Kidney (tissue), 14 donors: ENCODE measurements around the gene CYBA. TPM values are rescaled to one million over a fixed set of nuclear protein-coding genes. Genes with fewer than 3 reads are reported as not detected.

Experiments
- DNase-seq, 5 donors: peaks; one replicate each; pipeline ENCODE4 v3.0.0-alpha.2; 2013 to 2020
- FAIRE-seq: peaks from 2 replicates; lab custom pipeline; 2012; peaks lifted over from hg19 to GRCh38; lab: Jason Lieb, UNC
- H3K27ac ChIP-seq, 2 donors: one replicate each; pipeline ENCODE4 v1.7.0; 2013; ENCODE audit warnings: low read depth in 2 of 2, low read length in 2 of 2, inconsistent platforms in 1 of 2
- H3K27me3 ChIP-seq: one replicate; pipeline ENCODE4 v1.7.1; 2013; ENCODE audit warnings: low read length, inconsistent platforms; ENCODE audit not compliant: control insufficient read depth, insufficient read depth
- H3K36me3 ChIP-seq, 3 donors: one replicate each; pipeline versions ENCODE4 v1.7.0 to v1.7.1; 2013; ENCODE audit warnings: low read length in 3 of 3, control low read depth in 1 of 3, inconsistent platforms in 1 of 3; ENCODE audit not compliant: insufficient read depth in 3 of 3, control insufficient read depth in 2 of 3
- H3K4me1 ChIP-seq, 3 donors: one replicate each; pipeline versions ENCODE4 v1.7.0 to v1.7.1; 2013; ENCODE audit warnings: low read length in 3 of 3, inconsistent platforms in 1 of 3, low read depth in 1 of 3; ENCODE audit not compliant: control insufficient read depth in 2 of 3, insufficient read depth in 2 of 3
- H3K4me3 ChIP-seq, 3 donors: one replicate each; pipeline versions ENCODE4 v1.7.0 to v1.8.1; 2013; ENCODE audit warnings: low read length in 3 of 3, control low read depth in 1 of 3, inconsistent platforms in 1 of 3
- H3K9ac ChIP-seq, 3 donors: one replicate each; pipeline versions ENCODE4 v1.7.0 to v1.7.1; 2013; ENCODE audit warnings: low read length in 3 of 3, control low read depth in 1 of 3, inconsistent platforms in 1 of 3
- H3K9me3 ChIP-seq, 3 donors: one replicate each; pipeline versions ENCODE4 v1.7.0 to v1.7.1; 2013; ENCODE audit warnings: low read length in 3 of 3, control low read depth in 1 of 3, inconsistent platforms in 1 of 3; ENCODE audit not compliant: control insufficient read depth in 2 of 3, insufficient read depth in 1 of 3
- intact Hi-C: fragments of 100-400 bp; cut with DNase I; formaldehyde crosslinking; loops from one replicate; pipeline ENCODE4 v1.11.1; 2022
- polyA plus RNA-seq: library from polyadenylated mRNA; stranded (reverse); fragments of 350-450 nt; fragmentation: Illumina TruSeq; extraction: RNeasy Lipid Tissue Mini Kit (QIAGEN cat#74804); gene quantifications from one replicate; pipeline ENCODE4 v1.2.3, GENCODE V29; 2014; ENCODE audit warnings: low read depth, low replicate concordance; ENCODE audit not compliant: insufficient read depth
- total RNA-seq: library from RNA; stranded (reverse); fragmentation: NEBNext Ultra II Directional; extraction: Animal tissue kit (Norgen Biotek cat#: 25700); gene quantifications from one replicate; pipeline ENCODE4 v1.2.1, GENCODE V29; 2021
- TF ChIP-seq, protein P1 (sequence below): IDR thresholded peaks from 3 replicates; pipeline ENCODE4 v1.5.1; 2012; ENCODE audit warnings: mild to moderate bottlenecking, moderate library complexity, borderline replicate concordance; ENCODE audit not compliant: insufficient read depth; ENCODE audit errors: extremely low read depth
- donor health status: control.
- donor health status: control.
- donor health status: control.
- donor health status: control.
- donor health status: control.
- donor health status: DM: yes; HTN: yes; CAD: no.
- donor health status: Normal renal cell carcinoma (clear cell type).

Gene CYBA
- total and polyA plus RNA-seq, 2 donors from 2014 or later: 263 to 395 TPM

DNA sequence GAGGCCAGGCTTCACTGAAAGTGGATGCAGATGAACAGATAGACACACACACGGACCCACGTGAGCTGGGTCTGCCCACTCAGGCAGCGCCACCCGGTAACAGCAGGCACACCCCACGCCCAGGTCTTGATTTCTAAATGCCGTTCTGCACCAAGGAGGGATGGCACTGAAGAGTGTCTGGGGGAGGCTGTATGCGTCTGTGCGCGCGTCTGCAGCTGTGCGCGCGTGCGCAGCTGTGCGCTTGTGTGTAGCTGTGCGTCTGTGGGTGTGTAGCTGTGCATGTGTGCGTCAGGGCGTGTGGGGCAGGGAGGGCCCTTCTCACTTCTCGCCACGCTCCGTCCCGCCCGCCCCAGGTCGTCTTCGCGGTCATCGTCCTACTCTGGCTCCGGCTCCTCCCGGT, 28.0 kb downstream of the CYBA start:
- Histone ChIP-seq H3K4me1 (no peaks in the 10 kb centered on the region), H3K36me3 (peaks cover 0 to 40% (median 15%) of the 10 kb centered on the region in 3 donors), H3K27ac (no peak overlapping the region), H3K9me3 (no peaks in the 10 kb centered on the region), H3K9ac (no peak overlapping the region), H3K27me3 (no peaks in the 10 kb centered on the region), H3K4me3 (no peak overlapping the region)
- intact Hi-C loops: no loop called here
- DNase-seq: no peak
- TF ChIP-seq, protein P1, sequence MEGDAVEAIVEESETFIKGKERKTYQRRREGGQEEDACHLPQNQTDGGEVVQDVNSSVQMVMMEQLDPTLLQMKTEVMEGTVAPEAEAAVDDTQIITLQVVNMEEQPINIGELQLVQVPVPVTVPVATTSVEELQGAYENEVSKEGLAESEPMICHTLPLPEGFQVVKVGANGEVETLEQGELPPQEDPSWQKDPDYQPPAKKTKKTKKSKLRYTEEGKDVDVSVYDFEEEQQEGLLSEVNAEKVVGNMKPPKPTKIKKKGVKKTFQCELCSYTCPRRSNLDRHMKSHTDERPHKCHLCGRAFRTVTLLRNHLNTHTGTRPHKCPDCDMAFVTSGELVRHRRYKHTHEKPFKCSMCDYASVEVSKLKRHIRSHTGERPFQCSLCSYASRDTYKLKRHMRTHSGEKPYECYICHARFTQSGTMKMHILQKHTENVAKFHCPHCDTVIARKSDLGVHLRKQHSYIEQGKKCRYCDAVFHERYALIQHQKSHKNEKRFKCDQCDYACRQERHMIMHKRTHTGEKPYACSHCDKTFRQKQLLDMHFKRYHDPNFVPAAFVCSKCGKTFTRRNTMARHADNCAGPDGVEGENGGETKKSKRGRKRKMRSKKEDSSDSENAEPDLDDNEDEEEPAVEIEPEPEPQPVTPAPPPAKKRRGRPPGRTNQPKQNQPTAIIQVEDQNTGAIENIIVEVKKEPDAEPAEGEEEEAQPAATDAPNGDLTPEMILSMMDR: no peak
- FAIRE-seq: no peak

DNA sequence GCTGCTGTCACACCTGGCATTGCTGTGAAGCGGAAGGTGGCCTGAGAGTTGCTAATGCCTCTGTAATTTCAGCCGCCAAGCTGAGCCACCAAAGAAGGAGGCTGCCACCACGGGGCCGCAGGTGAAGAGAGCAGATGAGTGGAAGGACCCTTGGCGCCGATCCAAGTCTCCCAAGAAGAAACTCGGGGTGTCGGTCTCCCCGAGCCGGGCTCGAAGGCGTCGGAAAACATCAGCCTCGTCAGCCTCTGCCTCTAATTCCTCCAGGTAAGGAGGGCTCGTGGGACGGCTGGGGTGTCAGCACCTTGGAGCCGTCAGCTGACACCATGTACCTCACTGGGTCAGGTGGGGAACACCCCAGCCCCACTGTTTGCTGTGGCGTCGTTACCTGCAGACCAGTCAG, 28.7 kb downstream of the CYBA start:
- no peak overlapping the region for H3K4me3 ChIP-seq
- TF ChIP-seq, protein P1: no peak
- H3K9me3 ChIP-seq: no peaks in the 10 kb centered on the region
- peaks cover 0 to 40% (median 15%) of the 10 kb centered on the region in 3 donors for H3K36me3 ChIP-seq
- no peaks in the 10 kb centered on the region for H3K27me3 ChIP-seq
- H3K4me1 ChIP-seq: no peaks in the 10 kb centered on the region
- H3K27ac ChIP-seq: no peak overlapping the region
- DNase-seq (no peak), FAIRE-seq (no peak)
- no peak overlapping the region for H3K9ac ChIP-seq
- intact Hi-C loops: no loop called here

DNA sequence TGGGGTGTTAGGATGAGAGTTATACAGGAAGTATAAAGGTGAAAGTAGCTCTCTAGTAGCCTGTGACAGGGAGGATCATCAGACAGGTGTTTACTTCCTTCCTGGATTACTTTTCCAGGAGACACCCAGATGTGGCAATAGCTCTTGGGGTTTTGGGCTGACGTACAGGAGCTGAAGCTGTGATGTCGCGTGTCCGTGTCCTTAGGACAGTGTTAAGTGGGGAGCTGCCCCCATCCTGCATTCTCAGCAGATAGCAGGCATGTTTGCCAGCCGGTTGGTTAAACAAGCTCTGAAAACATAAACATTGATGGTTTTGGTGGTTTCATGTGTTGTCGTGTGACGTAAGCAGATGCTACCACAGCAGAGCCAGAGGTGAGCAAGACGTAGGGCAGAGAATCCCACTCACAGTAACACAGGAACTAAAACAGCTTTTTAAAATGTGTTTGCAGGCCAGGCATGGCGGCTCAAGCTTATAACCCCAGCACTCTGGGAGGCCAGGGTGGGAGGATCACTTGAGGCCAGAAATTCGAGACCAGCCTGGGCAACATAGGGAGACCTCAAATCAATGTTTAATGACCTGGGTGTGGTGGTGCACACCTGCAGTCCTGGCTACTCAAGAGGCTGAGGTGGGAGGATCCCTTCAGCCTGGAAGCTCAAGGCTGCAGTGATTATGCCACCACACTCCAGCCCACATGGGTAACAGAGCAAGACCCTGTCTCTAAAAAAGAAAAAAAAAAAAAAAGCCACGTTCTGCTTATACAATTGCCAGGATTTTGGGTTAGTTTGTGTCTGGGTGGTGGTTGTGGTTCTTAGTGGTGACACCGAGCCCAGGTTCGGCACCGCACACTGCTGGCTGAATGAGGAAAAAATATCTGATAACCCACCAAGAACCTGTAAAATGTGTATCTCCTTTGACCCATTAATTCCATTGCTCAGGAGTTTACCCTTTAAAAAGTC, 30.7 kb downstream of the CYBA start:
- no peaks in the 10 kb centered on the region for H3K9me3 ChIP-seq
- H3K27ac ChIP-seq: no peak overlapping the region
- no peak overlapping the region for H3K9ac ChIP-seq
- H3K4me3 ChIP-seq: no peak overlapping the region
- no peak for DNase-seq
- FAIRE-seq: no peak
- TF ChIP-seq, protein P1: no peak
- no peaks in the 10 kb centered on the region for H3K27me3 ChIP-seq
- peaks cover 0 to 35% (median 13%) of the 10 kb centered on the region in 3 donors for H3K36me3 ChIP-seq
- H3K4me1 ChIP-seq: no peaks in the 10 kb centered on the region
- intact Hi-C loops: no loop called here
